H1 (cell line): Measurements from ENCODE around the gene PEX26. TPM values are rescaled to one million over a fixed set of nuclear protein-coding genes. Genes with fewer than 3 reads are reported as not detected.

Experiments used
- CTCF ChIA-PET: fragments of 300-600 bp; sonication (Branson Sonifier 250); formaldehyde crosslinking; loops from one replicate; lab custom pipeline; 2021; ENCODE audit not compliant: partially characterized antibody; lab: Charles Lee
- POLR2A ChIA-PET: fragments of 300-600 bp; sonication (Branson Sonifier 250); formaldehyde crosslinking; loops from one replicate; lab custom pipeline; 2021; ENCODE audit warnings: inconsistent platforms; ENCODE audit not compliant: partially characterized antibody; lab: Charles Lee
- DNase-seq, 2 experiments: peaks; one replicate each; pipeline versions ENCODE4 v3.0.0 to v3.0.0-alpha.2; 2010 to 2022; ENCODE audit warnings: low spot score in 2 of 2, low read depth in 1 of 2, mixed read lengths in 1 of 2
- FAIRE-seq: peaks from 2 replicates; lab custom pipeline; 2011; peaks lifted over from hg19 to GRCh38; lab: Jason Lieb, UNC
- H2AFZ ChIP-seq: 2 replicates; pipeline ENCODE4 v1.8.1; 2012; ENCODE audit warnings: low read length, inconsistent platforms
- H2AK5ac ChIP-seq: 2 replicates; pipeline ENCODE4 v1.6.1; 2013; ENCODE audit warnings: low read depth, low read length
- H2BK120ac ChIP-seq: replicated peaks from 2 replicates; pipeline ENCODE3; 2013; ENCODE audit warnings: low read depth, low read length, inconsistent platforms
- H2BK12ac ChIP-seq: 2 replicates; pipeline ENCODE4 v1.6.1; 2013; ENCODE audit warnings: low read depth, low read length
- H2BK15ac ChIP-seq: 2 replicates; pipeline ENCODE4 v1.6.1; 2013; ENCODE audit warnings: low read length
- H2BK20ac ChIP-seq: 2 replicates; pipeline ENCODE4 v1.6.1; 2013; ENCODE audit warnings: low read length
- H2BK5ac ChIP-seq: 2 replicates; pipeline ENCODE4 v1.6.1; 2013; ENCODE audit warnings: low read depth, low read length
- H3K14ac ChIP-seq: 2 replicates; pipeline ENCODE4 v1.6.1; 2013; ENCODE audit warnings: inconsistent platforms; ENCODE audit not compliant: insufficient read length
- H3K18ac ChIP-seq: 2 replicates; pipeline ENCODE4 v1.6.1; 2013; ENCODE audit warnings: low read length; ENCODE audit errors: extremely low read depth
- H3K23ac ChIP-seq: 2 replicates; pipeline ENCODE4 v1.6.1; 2013; ENCODE audit warnings: inconsistent platforms; ENCODE audit not compliant: insufficient read length
- H3K23me2 ChIP-seq: 2 replicates; pipeline ENCODE4 v1.6.1; 2013; ENCODE audit warnings: low read depth, low read length
- H3K27ac ChIP-seq: 2 replicates; pipeline ENCODE4 v1.6.1; 2011; ENCODE audit warnings: low read depth, low read length, inconsistent platforms
- H3K27me3 ChIP-seq, 4 experiments: replicated peaks in 1 of 4; 1 replicate in 1 of 4; 2 replicates in 3 of 4; pipeline versions ENCODE4 v1.6.1 to v1.8.1; 2011 to 2013; ENCODE audit warnings: low read length in 3 of 4, mild to moderate bottlenecking in 3 of 4, inconsistent platforms in 2 of 4, mixed read lengths in 2 of 4, moderate library complexity in 1 of 4; ENCODE audit not compliant: control insufficient read depth in 3 of 4, insufficient read depth in 3 of 4; ENCODE audit errors: extremely low read depth in 1 of 4
- H3K36me3 ChIP-seq, 4 experiments: 2 replicates each; pipeline versions ENCODE4 v1.6.1 to v1.8.1; 2011 to 2013; ENCODE audit warnings: mild to moderate bottlenecking in 4 of 4, low read length in 3 of 4, moderate library complexity in 2 of 4, control low read depth in 1 of 4, inconsistent platforms in 1 of 4; ENCODE audit not compliant: insufficient read depth in 4 of 4, control insufficient read depth in 2 of 4
- H3K4ac ChIP-seq: replicated peaks from 2 replicates; pipeline ENCODE3; 2013; ENCODE audit warnings: low read length, low read depth, mixed read lengths, inconsistent platforms; ENCODE audit not compliant: insufficient read length
- H3K4me1 ChIP-seq, 4 experiments: replicated peaks in 1 of 4; 1 replicate in 1 of 4; 2 replicates in 3 of 4; pipeline versions ENCODE4 v1.6.1 to v1.8.1; 2011 to 2013; ENCODE audit warnings: low read length in 3 of 4, inconsistent platforms in 2 of 4, mixed read lengths in 1 of 4; ENCODE audit not compliant: insufficient read depth in 4 of 4, control insufficient read depth in 3 of 4
- H3K4me2 ChIP-seq, 2 experiments: 2 replicates each; pipeline versions ENCODE4 v1.6.1 to v1.8.1; 2011 to 2013; ENCODE audit warnings: low read depth in 2 of 2, low read length in 2 of 2, control low read depth in 1 of 2, inconsistent platforms in 1 of 2, mild to moderate bottlenecking in 1 of 2; ENCODE audit not compliant: insufficient read depth in 1 of 2
- H3K4me3 ChIP-seq, 4 experiments: fragments of 200-600, 300-600 bp in 1 of 4; sonication (generic), shearing (Covaris generic), sonication (Bioruptor Twin) in 1 of 4; 2 replicates each; pipeline versions ENCODE4 v1.5.1 to v1.8.1; 2011 to 2016; ENCODE audit warnings: low read length in 4 of 4, low read depth in 3 of 4, control low read depth in 2 of 4, inconsistent platforms in 2 of 4, mild to moderate bottlenecking in 2 of 4, mixed read lengths in 1 of 4, moderate library complexity in 1 of 4; ENCODE audit not compliant: insufficient read depth in 2 of 4; ENCODE audit errors: extremely low read depth in 1 of 4
- H3K56ac ChIP-seq: replicated peaks from 2 replicates; pipeline ENCODE3; 2013; ENCODE audit warnings: low read depth, mild to moderate bottlenecking, mixed read lengths, low read length, inconsistent platforms; ENCODE audit not compliant: insufficient read length
- H3K79me1 ChIP-seq: 2 replicates; pipeline ENCODE4 v1.6.1; 2013; ENCODE audit warnings: low read depth, low read length, control low read depth
- H3K79me2 ChIP-seq, 2 experiments: 2 replicates each; pipeline versions ENCODE4 v1.6.1 to v1.8.1; 2012 to 2013; ENCODE audit warnings: low read length in 2 of 2, mild to moderate bottlenecking in 2 of 2, inconsistent platforms in 1 of 2; ENCODE audit not compliant: insufficient read depth in 2 of 2, control insufficient read depth in 1 of 2
- H3K9ac ChIP-seq, 4 experiments: replicated peaks in 1 of 4; 1 replicate in 1 of 4; 2 replicates in 3 of 4; pipeline versions ENCODE4 v1.6.1 to v1.8.1; 2011 to 2013; ENCODE audit warnings: low read depth in 3 of 4, low read length in 3 of 4, control low read depth in 2 of 4, mild to moderate bottlenecking in 2 of 4, moderate library complexity in 2 of 4, inconsistent platforms in 1 of 4; ENCODE audit errors: extremely low read depth in 1 of 4
- H3K9me3 ChIP-seq, 2 experiments: 2 replicates each; pipeline versions ENCODE4 v1.6.1 to v1.8.1; 2012 to 2013; ENCODE audit warnings: mild to moderate bottlenecking in 2 of 2, moderate library complexity in 2 of 2, control low read depth in 1 of 2, inconsistent platforms in 1 of 2, low read depth in 1 of 2, low read length in 1 of 2, mixed read lengths in 1 of 2; ENCODE audit not compliant: insufficient read depth in 2 of 2
- H4K20me1 ChIP-seq, 2 experiments: replicated peaks in 1 of 2; 2 replicates each; pipeline versions ENCODE3 to v1.8.1; 2011 to 2013; ENCODE audit warnings: inconsistent platforms in 2 of 2, low read length in 2 of 2, mild to moderate bottlenecking in 1 of 2; ENCODE audit not compliant: insufficient read depth in 2 of 2, control insufficient read depth in 1 of 2
- H4K5ac ChIP-seq: 2 replicates; pipeline ENCODE4 v1.6.1; 2013; ENCODE audit warnings: low read length, low read depth, mixed read lengths, inconsistent platforms; ENCODE audit not compliant: insufficient read length
- H4K8ac ChIP-seq: 2 replicates; pipeline ENCODE4 v1.8.0; 2013; ENCODE audit warnings: mild to moderate bottlenecking, moderate library complexity, low read length, inconsistent platforms; ENCODE audit not compliant: insufficient read depth; ENCODE audit errors: extremely low read depth
- H4K91ac ChIP-seq: replicated peaks from 2 replicates; pipeline ENCODE3; 2013; ENCODE audit warnings: low read length, mixed read lengths, inconsistent platforms; ENCODE audit not compliant: insufficient read length
- BCL11A ChIP-seq, 2 experiments: IDR thresholded peaks; one replicate each; pipeline ENCODE4 v1.6.1; 2011; ENCODE audit warnings: low read depth in 2 of 2, low read length in 2 of 2, mild to moderate bottlenecking in 2 of 2
- CBX8 ChIP-seq: fragments of 300-800, 300-1000 bp; sonication (generic); IDR thresholded peaks from 2 replicates; pipeline ENCODE4 v1.7.1; 2016; ENCODE audit warnings: low read depth, low read length, borderline replicate concordance
- CTCF ChIP-seq, 3 experiments: IDR thresholded peaks; 1 replicate in 2 of 3; 2 replicates in 1 of 3; pipeline versions ENCODE4 v1.5.1 to v1.6.1; 2011; ENCODE audit warnings: low read length in 3 of 3, mild to moderate bottlenecking in 3 of 3, inconsistent platforms in 2 of 3, low read depth in 1 of 3, moderate library complexity in 1 of 3; ENCODE audit not compliant: insufficient read depth in 1 of 3; ENCODE audit errors: control extremely low read depth in 1 of 3
- EP300 ChIP-seq, 2 experiments: IDR thresholded peaks; 1 replicate in 1 of 2; 2 replicates in 1 of 2; pipeline ENCODE4 v1.6.1; 2011 to 2012; ENCODE audit warnings: low read depth in 2 of 2, low read length in 2 of 2, mild to moderate bottlenecking in 2 of 2, borderline replicate concordance in 1 of 2, inconsistent platforms in 1 of 2, moderate library complexity in 1 of 2
- PHF8 ChIP-seq: fragments of 200-600 bp; sonication (generic); conservative IDR thresholded peaks from 2 replicates; pipeline ENCODE4 v1.7.1; 2012; ENCODE audit warnings: low read depth, mild to moderate bottlenecking, inconsistent platforms, low read length, moderate library complexity
- RBBP5 ChIP-seq: IDR thresholded peaks from 2 replicates; pipeline ENCODE4 v1.7.1; 2012; ENCODE audit warnings: low read depth, mild to moderate bottlenecking, inconsistent platforms, low read length, moderate library complexity, borderline replicate concordance
- SIRT6 ChIP-seq: IDR thresholded peaks from one replicate; pipeline ENCODE4 v1.7.1; 2012; ENCODE audit warnings: low read length, inconsistent platforms
- SIX5 ChIP-seq: IDR thresholded peaks from 2 replicates; pipeline ENCODE4 v1.6.1; 2011; ENCODE audit warnings: mild to moderate bottlenecking, low read depth, low read length
- TEAD4 ChIP-seq: IDR thresholded peaks from 2 replicates; pipeline ENCODE4 v1.6.1; 2012; ENCODE audit warnings: low read depth, low read length, inconsistent platforms, mixed read lengths
- USF2 ChIP-seq: IDR thresholded peaks from 2 replicates; pipeline ENCODE4 v1.6.1; 2011; ENCODE audit warnings: low read length, improper control_type of control experiment
- whole genome bisulfite sequencing, 2 experiments: shearing (Covaris generic) in 1 of 2; methylation state at CpG; one replicate each; pipeline versions ENCODE4 v1.1.6 to v1.1.7; 2013 to 2015; ENCODE audit warnings: low lambda C conversion rate in 2 of 2, mixed read lengths in 2 of 2, inconsistent platforms in 1 of 2, low coverage in 1 of 2, missing lambda C conversion rate in 1 of 2; ENCODE audit not compliant: insufficient replicate concordance in 2 of 2, insufficient coverage in 1 of 2, insufficient read length in 1 of 2; ENCODE audit errors: extremely low coverage in 1 of 2, missing lambda C conversion rate in 1 of 2; 5-methylcytosine and 5-hydroxymethylcytosine counted together
- polyA plus RNA-seq, 7 experiments: library from polyadenylated mRNA; depleted of rRNA in 3 of 7; stranded (reverse) in 5 of 7; unstranded in 2 of 7; fragments of >200 nt in 5 of 7; fragments of 200-250 nt in 2 of 7; gene quantifications; 1 replicate in 5 of 7; 2 replicates in 1 of 7; 4 replicates in 1 of 7; pipeline versions ENCODE4 v1.2.1 to v1.2.3, GENCODE V29; 2011 to 2013; ENCODE audit warnings: missing spikeins in 2 of 7, mixed read lengths in 2 of 7
- total RNA-seq: library from RNA; stranded (reverse); fragmentation: NEBNext Ultra II Directional; extraction: Animal tissue kit (Norgen Biotek cat#: 25700); gene quantifications from 2 replicates; pipeline ENCODE4 v1.2.1, GENCODE V29; 2021

The PEX26 gene
- total and polyA plus RNA-seq, 2 of the 8 experiments (the other 6 are each of a cell fraction or from before 2014, with no cell fraction given) = 33.1 to 49.0 TPM

GRCh38 chr22:18059473-18059872 is 18.3 kb upstream of the PEX26 start:
- Histone ChIP-seq H2BK5ac (no peak overlapping the region), H3K4me3 (no peak overlapping the region), H3K9ac (no peak overlapping the region), H2BK120ac (no peak overlapping the region), H2BK12ac (no peak overlapping the region), H4K91ac (no peak overlapping the region), H3K9me3 (no peaks in the 10 kb centered on the region), H3K4me1 (peaks cover 0 to 3% (median 0%) of the 10 kb centered on the region in 4 experiments; a peak in 2 of 7 replicates), H4K20me1 (no peaks in the 10 kb centered on the region), H3K23ac (no peak overlapping the region), H3K36me3 (no peaks in the 10 kb centered on the region), H3K27ac (no peak overlapping the region), H4K8ac (no peak overlapping the region), H4K5ac (no peak overlapping the region), H3K79me1 (no peaks in the 10 kb centered on the region), H3K4me2 (no peak overlapping the region), H3K14ac (no peak overlapping the region), H3K18ac (no peak overlapping the region), H2BK20ac (no peak overlapping the region), H2AFZ (no peak overlapping the region), H3K79me2 (no peaks in the 10 kb centered on the region), H3K56ac (no peak overlapping the region), H3K4ac (no peak overlapping the region), H2BK15ac (no peak overlapping the region), H2AK5ac (no peak overlapping the region), H3K23me2 (no peaks in the 10 kb centered on the region), H3K27me3 (no peaks in the 10 kb centered on the region; a peak in 1 of 7 replicates)
- no peak for DNase-seq
- CTCF ChIA-PET = interaction anchor here (1.2 kb wide), 1 partner anchor 229 kb away, joined by 4 read pairs; no protein-coding TSS in a partner anchor
- WGBS, 2 experiments = 100% methylated on average over 3 of the region's 3 CpGs; no CpG with 5 or more reads in 1 of the 2 experiments
- no peak for FAIRE-seq
- POLR2A ChIA-PET = no interaction called here
- no peak for TF ChIP-seq CTCF (IDR thresholded peaks at IDR 0.05; ENCODE audit: control extremely low read depth in 1 of 3, insufficient read depth in 1 of 3, low read depth in 1 of 3, low read length in 3 of 3)
- TF ChIP-seq USF2 = no peak
- no peak for TF ChIP-seq SIRT6
- no peak for TF ChIP-seq CBX8
- no peak for TF ChIP-seq SIX5
- TF ChIP-seq PHF8 = no peak
- no peak for TF ChIP-seq EP300 (IDR thresholded peaks at IDR 0.05; ENCODE audit: borderline replicate concordance in 1 of 2, low read depth in 2 of 2, low read length in 2 of 2)
- TF ChIP-seq TEAD4 = no peak
- TF ChIP-seq RBBP5 = no peak
- no peak for TF ChIP-seq BCL11A (IDR thresholded peaks at IDR 0.05; ENCODE audit: low read depth in 2 of 2, low read length in 2 of 2)
